ENCODE data around the gene RACK1. TPM values are rescaled to one million over a fixed set of nuclear protein-coding genes. Genes with fewer than 3 reads are reported as not detected.

RACK1 gene
- total and polyA plus RNA-seq, 2 of the 13 experiments (the other 11 are each of a cell fraction or from before 2014, with no cell fraction given) = 2,514 to 6,141 TPM

DNA sequence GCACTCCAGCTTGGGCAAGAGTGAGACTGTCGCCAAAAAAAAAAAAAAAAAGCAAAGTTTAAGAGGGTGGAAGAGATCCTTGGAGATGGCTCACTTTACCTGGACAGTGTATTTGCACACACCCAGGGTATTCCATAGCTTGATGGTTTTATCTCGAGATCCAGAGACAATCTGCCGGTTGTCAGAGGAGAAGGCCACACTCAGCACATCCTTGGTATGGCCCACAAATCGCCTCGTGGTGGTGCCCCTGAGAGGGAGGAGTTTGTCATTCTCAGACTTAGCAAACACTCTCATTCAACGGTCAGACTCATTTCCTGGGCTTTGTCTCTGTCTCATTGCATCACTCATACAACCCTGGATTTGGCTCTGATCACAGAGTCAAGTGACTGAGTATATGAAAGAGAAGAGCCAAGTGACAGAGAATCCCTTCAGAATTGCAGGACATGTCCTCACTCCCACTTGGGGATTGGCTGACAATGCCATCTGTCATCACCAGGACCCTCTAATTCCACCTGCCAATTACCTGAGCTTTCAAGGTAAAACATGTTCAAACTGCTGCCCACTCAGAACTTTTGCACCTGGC is 2.2 kb downstream of the RACK1 start (continued):
- TF ChIP-seq ZNF326 (CRISPR knock-in tag; IDR thresholded peaks at IDR 0.05; ENCODE audit: borderline replicate concordance) = no peak
- TF ChIP-seq IRF2 (CRISPR knock-in tag; IDR thresholded peaks at IDR 0.05) = peak; percentile 15; the same call in 1 of the 2 replicates
- TF ChIP-seq, protein P1, sequence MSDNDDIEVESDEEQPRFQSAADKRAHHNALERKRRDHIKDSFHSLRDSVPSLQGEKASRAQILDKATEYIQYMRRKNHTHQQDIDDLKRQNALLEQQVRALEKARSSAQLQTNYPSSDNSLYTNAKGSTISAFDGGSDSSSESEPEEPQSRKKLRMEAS (IDR thresholded peaks at IDR 0.05) = peak; percentile 35; the same call in 1 of the 2 replicates
- TF ChIP-seq FOSL1 (CRISPR knock-in tag; IDR thresholded peaks at IDR 0.05; ENCODE audit: borderline replicate concordance) = no peak
- TF ChIP-seq ZFX (CRISPR knock-in tag; IDR thresholded peaks at IDR 0.05; ENCODE audit: low read depth) = peak; percentile 26; the same call in 1 of the 2 replicates
- TF ChIP-seq, protein P2, sequence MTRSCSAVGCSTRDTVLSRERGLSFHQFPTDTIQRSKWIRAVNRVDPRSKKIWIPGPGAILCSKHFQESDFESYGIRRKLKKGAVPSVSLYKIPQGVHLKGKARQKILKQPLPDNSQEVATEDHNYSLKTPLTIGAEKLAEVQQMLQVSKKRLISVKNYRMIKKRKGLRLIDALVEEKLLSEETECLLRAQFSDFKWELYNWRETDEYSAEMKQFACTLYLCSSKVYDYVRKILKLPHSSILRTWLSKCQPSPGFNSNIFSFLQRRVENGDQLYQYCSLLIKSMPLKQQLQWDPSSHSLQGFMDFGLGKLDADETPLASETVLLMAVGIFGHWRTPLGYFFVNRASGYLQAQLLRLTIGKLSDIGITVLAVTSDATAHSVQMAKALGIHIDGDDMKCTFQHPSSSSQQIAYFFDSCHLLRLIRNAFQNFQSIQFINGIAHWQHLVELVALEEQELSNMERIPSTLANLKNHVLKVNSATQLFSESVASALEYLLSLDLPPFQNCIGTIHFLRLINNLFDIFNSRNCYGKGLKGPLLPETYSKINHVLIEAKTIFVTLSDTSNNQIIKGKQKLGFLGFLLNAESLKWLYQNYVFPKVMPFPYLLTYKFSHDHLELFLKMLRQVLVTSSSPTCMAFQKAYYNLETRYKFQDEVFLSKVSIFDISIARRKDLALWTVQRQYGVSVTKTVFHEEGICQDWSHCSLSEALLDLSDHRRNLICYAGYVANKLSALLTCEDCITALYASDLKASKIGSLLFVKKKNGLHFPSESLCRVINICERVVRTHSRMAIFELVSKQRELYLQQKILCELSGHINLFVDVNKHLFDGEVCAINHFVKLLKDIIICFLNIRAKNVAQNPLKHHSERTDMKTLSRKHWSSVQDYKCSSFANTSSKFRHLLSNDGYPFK (CRISPR knock-in tag; IDR thresholded peaks at IDR 0.05; ENCODE audit: borderline replicate concordance) = no peak
- TF ChIP-seq ZNF44 (CRISPR knock-in tag; IDR thresholded peaks at IDR 0.05) = no peak
- TF ChIP-seq TCF7L2 (IDR thresholded peaks at IDR 0.05; ENCODE audit: low read depth, low read length) = no peak
- no peak for TF ChIP-seq ZNF746 (CRISPR knock-in tag; IDR thresholded peaks at IDR 0.05)
- TF ChIP-seq ZNF274 (CRISPR knock-in tag; IDR thresholded peaks at IDR 0.05) = no peak
- TF ChIP-seq AGO2 (optimal IDR thresholded peaks at IDR 0.05; ENCODE audit: low read depth, low read length) = peak; percentile 22
- TF ChIP-seq NFRKB (IDR thresholded peaks at IDR 0.05) = no peak
- peak; percentile 29 for TF ChIP-seq FOSL2 (CRISPR knock-in tag; IDR thresholded peaks at IDR 0.05)
- no peak for TF ChIP-seq RAD21 (CRISPR knock-in tag; IDR thresholded peaks at IDR 0.05)
- TF ChIP-seq SRSF1 (optimal IDR thresholded peaks at IDR 0.05; ENCODE audit: low read depth, low read length) = no peak
- no peak for TF ChIP-seq ZNF7 (CRISPR knock-in tag; IDR thresholded peaks at IDR 0.05)
- TF ChIP-seq MYC (CRISPR knock-in tag; IDR thresholded peaks at IDR 0.05; ENCODE audit: borderline replicate concordance) = peak; percentile 19; the same call in 1 of the 2 replicates
- TF ChIP-seq ZNF329 (CRISPR knock-in tag; IDR thresholded peaks at IDR 0.05; ENCODE audit: low read depth) = no peak
- no peak for TF ChIP-seq ZSCAN21 (CRISPR knock-in tag; IDR thresholded peaks at IDR 0.05; ENCODE audit: borderline replicate concordance)
- TF ChIP-seq ATF7 (IDR thresholded peaks at IDR 0.05) = peak; percentile 47; the same call in 1 of the 2 replicates
- TF ChIP-seq ATF7 (CRISPR knock-in tag; IDR thresholded peaks at IDR 0.05) = no peak
- TF ChIP-seq, protein P3, sequence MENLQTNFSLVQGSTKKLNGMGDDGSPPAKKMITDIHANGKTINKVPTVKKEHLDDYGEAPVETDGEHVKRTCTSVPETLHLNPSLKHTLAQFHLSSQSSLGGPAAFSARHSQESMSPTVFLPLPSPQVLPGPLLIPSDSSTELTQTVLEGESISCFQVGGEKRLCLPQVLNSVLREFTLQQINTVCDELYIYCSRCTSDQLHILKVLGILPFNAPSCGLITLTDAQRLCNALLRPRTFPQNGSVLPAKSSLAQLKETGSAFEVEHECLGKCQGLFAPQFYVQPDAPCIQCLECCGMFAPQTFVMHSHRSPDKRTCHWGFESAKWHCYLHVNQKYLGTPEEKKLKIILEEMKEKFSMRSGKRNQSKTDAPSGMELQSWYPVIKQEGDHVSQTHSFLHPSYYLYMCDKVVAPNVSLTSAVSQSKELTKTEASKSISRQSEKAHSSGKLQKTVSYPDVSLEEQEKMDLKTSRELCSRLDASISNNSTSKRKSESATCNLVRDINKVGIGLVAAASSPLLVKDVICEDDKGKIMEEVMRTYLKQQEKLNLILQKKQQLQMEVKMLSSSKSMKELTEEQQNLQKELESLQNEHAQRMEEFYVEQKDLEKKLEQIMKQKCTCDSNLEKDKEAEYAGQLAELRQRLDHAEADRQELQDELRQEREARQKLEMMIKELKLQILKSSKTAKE (CRISPR knock-in tag; IDR thresholded peaks at IDR 0.05; ENCODE audit: borderline replicate concordance) = 0 out of 2 replicates have a peak, but pooled peaks have one; percentile 21
- no peak for TF ChIP-seq SIX4 (CRISPR knock-in tag; IDR thresholded peaks at IDR 0.05)
- TF ChIP-seq PHF5A (CRISPR knock-in tag; IDR thresholded peaks at IDR 0.05; ENCODE audit: low read depth, unreplicated experiment) = no peak
- TF ChIP-seq NFKBIZ (CRISPR knock-in tag; IDR thresholded peaks at IDR 0.05) = no peak
- no peak for TF ChIP-seq ZBTB7A (CRISPR knock-in tag; IDR thresholded peaks at IDR 0.05)
- TF ChIP-seq KLF15 (CRISPR knock-in tag; IDR thresholded peaks at IDR 0.05; ENCODE audit: borderline replicate concordance) = no peak
- no peak for TF ChIP-seq ZNF557 (CRISPR knock-in tag; IDR thresholded peaks at IDR 0.05)
- TF ChIP-seq ZNF615 (CRISPR knock-in tag; IDR thresholded peaks at IDR 0.05; ENCODE audit: borderline replicate concordance) = no peak

Data from HepG2 (cell line).